Sigmoid colon (tissue), 4 donors: Measurements from ENCODE around the gene PLEKHH1.

Experiments used
- EP300 ChIP-seq, 4 donors: sonication (generic); formaldehyde crosslinking; IDR thresholded peaks; one replicate each; pipeline ENCODE4 v1.6.1; 2017; ENCODE audit warnings: antibody characterized with exemption in 4 of 4
- POLR2AphosphoS5 ChIP-seq, 4 donors: sonication (generic); formaldehyde crosslinking; IDR thresholded peaks; one replicate each; pipeline ENCODE4 v1.6.1; 2017; ENCODE audit warnings: antibody characterized with exemption in 4 of 4
- TF ChIP-seq, protein P1 (sequence below), 4 experiments: fragments of 450-650 bp in 3 of 4; fragments of 200-600 bp in 1 of 4; IDR thresholded peaks; one replicate each; pipeline ENCODE4 v1.5.1; 2016 to 2019; ENCODE audit warnings: antibody characterized with exemption in 4 of 4, mild to moderate bottlenecking in 3 of 4, moderate library complexity in 2 of 4

- TF ChIP-seq, protein P1, sequence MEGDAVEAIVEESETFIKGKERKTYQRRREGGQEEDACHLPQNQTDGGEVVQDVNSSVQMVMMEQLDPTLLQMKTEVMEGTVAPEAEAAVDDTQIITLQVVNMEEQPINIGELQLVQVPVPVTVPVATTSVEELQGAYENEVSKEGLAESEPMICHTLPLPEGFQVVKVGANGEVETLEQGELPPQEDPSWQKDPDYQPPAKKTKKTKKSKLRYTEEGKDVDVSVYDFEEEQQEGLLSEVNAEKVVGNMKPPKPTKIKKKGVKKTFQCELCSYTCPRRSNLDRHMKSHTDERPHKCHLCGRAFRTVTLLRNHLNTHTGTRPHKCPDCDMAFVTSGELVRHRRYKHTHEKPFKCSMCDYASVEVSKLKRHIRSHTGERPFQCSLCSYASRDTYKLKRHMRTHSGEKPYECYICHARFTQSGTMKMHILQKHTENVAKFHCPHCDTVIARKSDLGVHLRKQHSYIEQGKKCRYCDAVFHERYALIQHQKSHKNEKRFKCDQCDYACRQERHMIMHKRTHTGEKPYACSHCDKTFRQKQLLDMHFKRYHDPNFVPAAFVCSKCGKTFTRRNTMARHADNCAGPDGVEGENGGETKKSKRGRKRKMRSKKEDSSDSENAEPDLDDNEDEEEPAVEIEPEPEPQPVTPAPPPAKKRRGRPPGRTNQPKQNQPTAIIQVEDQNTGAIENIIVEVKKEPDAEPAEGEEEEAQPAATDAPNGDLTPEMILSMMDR (IDR thresholded peaks at IDR 0.05), result no peak
- TF ChIP-seq EP300 (IDR thresholded peaks at IDR 0.05) (no peak), POLR2AphosphoS5 (IDR thresholded peaks at IDR 0.05) (no peak)
Observed at GRCh38 chr14:67483579-67484285, 49.4 kb upstream of the PLEKHH1 start.
